ENCODE results near the gene TEP1.

DNA sequence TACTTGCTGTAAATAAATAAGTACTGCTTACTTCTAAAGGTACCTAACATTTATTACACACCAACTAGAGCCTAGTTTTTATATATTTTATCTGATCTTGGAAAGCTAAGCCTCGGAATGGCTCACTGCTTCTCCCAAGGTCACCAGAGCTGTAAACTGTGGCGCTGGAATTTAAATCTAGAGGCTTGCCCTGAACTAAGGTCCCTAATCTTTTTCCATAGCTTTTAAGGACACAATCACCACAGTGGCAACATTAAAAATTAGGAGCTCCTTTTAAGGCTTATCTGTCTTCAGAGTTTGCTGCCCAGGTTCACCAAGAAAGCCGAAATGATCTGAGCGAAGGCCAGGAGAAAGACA is 80.9 kb downstream of the TEP1 start:
- TF ChIP-seq CTCF (IDR thresholded peaks at IDR 0.05; ENCODE audit: insufficient read depth, low read depth, low read length) (no peak), EZH2 (IDR thresholded peaks at IDR 0.05; ENCODE audit: insufficient read depth, low read length) (no peak)
